ENCODE results near the gene LYST. TPM values are rescaled to one million over a fixed set of nuclear protein-coding genes. Genes with fewer than 3 reads are reported as not detected.

The LYST gene
- total RNA-seq, 2 experiments from 2014 or later = 77.4 to 87.3 TPM

GRCh38 chr1:235709018-235709417, 157.7 kb downstream of the LYST start:
- H3K4me3 Mint-ChIP-seq = no peak overlapping the region
- H3K4me1 Mint-ChIP-seq (ENCODE audit: low read depth) = no peaks in the 10 kb centered on the region
- POLR2A ChIA-PET = no interaction called here
- no peak for DNase-seq
- no peaks in the 10 kb centered on the region for H3K9me3 Mint-ChIP-seq
- no peak for ATAC-seq
- H3K36me3 Mint-ChIP-seq (ENCODE audit: low read depth) = peaks cover 37% of the 10 kb centered on the region
- no peak for TF ChIP-seq CTCF (IDR thresholded peaks at IDR 0.05)
- H3K27ac Mint-ChIP-seq = no peak overlapping the region
- CTCF ChIA-PET = no interaction called here
- no peaks in the 10 kb centered on the region for H3K27me3 Mint-ChIP-seq
- intact Hi-C loops (cut with micrococcal nuclease) = no loop called here

GRCh38 chr1:235708390-235708962, 158.2 kb downstream of the LYST start:
- H3K36me3 Mint-ChIP-seq (ENCODE audit: low read depth) = peaks cover 42% of the 10 kb centered on the region
- ATAC-seq = no peak
- no peak for DNase-seq

GRCh38 chr1:235703506-235703905, 163.2 kb downstream of the LYST start:
- H3K27ac Mint-ChIP-seq = peak overlapping the region; percentile 2
- ATAC-seq (no peak), DNase-seq (no peak)
- POLR2A ChIA-PET = no interaction called here
- no peak overlapping the region for H3K4me3 Mint-ChIP-seq
- peaks cover 66% of the 10 kb centered on the region for H3K36me3 Mint-ChIP-seq (ENCODE audit: low read depth)
- CTCF ChIA-PET = interaction anchor here (1.4 to 1.9 kb wide), 2 partner anchors 79 to 268 kb away, joined by 3 to 5 read pairs; no protein-coding TSS in a partner anchor
- intact Hi-C loops (cut with micrococcal nuclease) = no loop called here
- no peak for TF ChIP-seq CTCF (IDR thresholded peaks at IDR 0.05)
- H3K4me1 Mint-ChIP-seq (ENCODE audit: low read depth) = peaks cover 7% of the 10 kb centered on the region
- no peaks in the 10 kb centered on the region for H3K27me3 Mint-ChIP-seq
- no peaks in the 10 kb centered on the region for H3K9me3 Mint-ChIP-seq

More at GRCh38 chr1:235708390-235708962, 158.2 kb downstream of the LYST start:
- Mint-ChIP-seq H3K4me3 (no peak overlapping the region), H3K27ac (no peak overlapping the region), H3K27me3 (no peaks in the 10 kb centered on the region), H3K4me1 (ENCODE audit: low read depth) (no peaks in the 10 kb centered on the region), H3K9me3 (no peaks in the 10 kb centered on the region)
- TF ChIP-seq CTCF (IDR thresholded peaks at IDR 0.05) = no peak
- ChIA-PET CTCF (no interaction called here), POLR2A (no interaction called here)
- intact Hi-C loops (cut with micrococcal nuclease) = no loop called here

- H3K4me1 Mint-ChIP-seq (ENCODE audit: low read depth) = peaks cover 16% of the 10 kb centered on the region
- H3K4me3 Mint-ChIP-seq = no peak overlapping the region
- H3K9me3 Mint-ChIP-seq = no peaks in the 10 kb centered on the region
- POLR2A ChIA-PET = no interaction called here
- H3K27me3 Mint-ChIP-seq = no peaks in the 10 kb centered on the region
- no peak for DNase-seq
- ATAC-seq = no peak
- intact Hi-C loops (cut with micrococcal nuclease) = no loop called here
- no peak overlapping the region for H3K27ac Mint-ChIP-seq
- peaks cover 65% of the 10 kb centered on the region for H3K36me3 Mint-ChIP-seq (ENCODE audit: low read depth)
- TF ChIP-seq CTCF (IDR thresholded peaks at IDR 0.05) = no peak
- CTCF ChIA-PET = interaction anchor here (1.2 to 1.9 kb wide), 3 partner anchors 9 to 81 kb away, joined by 3 to 5 read pairs (median 3); no protein-coding TSS in a partner anchor
Observed at GRCh38 chr1:235702412-235702811, 164.3 kb downstream of the LYST start.

- Mint-ChIP-seq H3K27me3 (no peaks in the 10 kb centered on the region), H3K9me3 (no peaks in the 10 kb centered on the region), H3K36me3 (ENCODE audit: low read depth) (peaks cover 67% of the 10 kb centered on the region), H3K4me1 (ENCODE audit: low read depth) (peaks cover 21% of the 10 kb centered on the region), H3K27ac (peak overlapping the region; percentile 87), H3K4me3 (no peak overlapping the region)
- peak; percentile 94 for ATAC-seq
- ChIA-PET POLR2A (no interaction called here), CTCF (interaction anchor here (0.9 to 1.6 kb wide), 3 partner anchors 19 to 274 kb away, joined by 3 to 4 read pairs (median 4); no protein-coding TSS in a partner anchor)
- no peak for TF ChIP-seq CTCF (IDR thresholded peaks at IDR 0.05)
- intact Hi-C loops (cut with micrococcal nuclease) = no loop called here
- peak; percentile 27 for DNase-seq
Observed at GRCh38 chr1:235697508-235697907, 169.2 kb downstream of the LYST start.
